B cell (primary cell): ENCODE measurements around the gene HBM. TPM values are rescaled to one million over a fixed set of nuclear protein-coding genes. Genes with fewer than 3 reads are reported as not detected.

Experiments
- ATAC-seq: fragments of 200-7000 bp; cut with Tn5 transposase; one replicate; pipeline ENCODE4 v1.10.0; 2021; ENCODE audit warnings: low read depth, mild to moderate bottlenecking, moderate number of reproducible peaks, moderate library complexity
- CTCF ChIA-PET: fragments of 350-600 bp; sonication (Branson Sonifier 250); formaldehyde crosslinking; loops from one replicate; lab custom pipeline; 2021; ENCODE audit warnings: antibody characterized with exemption, inconsistent platforms; lab: Charles Lee
- POLR2A ChIA-PET: fragments of 350-600 bp; sonication (Branson Sonifier 250); formaldehyde crosslinking; loops from one replicate; lab custom pipeline; 2021; ENCODE audit warnings: antibody characterized with exemption; lab: Charles Lee
- DNase-seq: peaks from one replicate; pipeline ENCODE4 v3.0.0; 2013
- H2AFZ ChIP-seq: 2 replicates; pipeline ENCODE4 v1.6.1; 2012; ENCODE audit warnings: mild to moderate bottlenecking, low read depth, low read length; ENCODE audit not compliant: insufficient read depth, poor library complexity, severe bottlenecking
- H3K27ac ChIP-seq, 2 donors: 1 replicate in 1 of 2; 2 replicates in 1 of 2; pipeline ENCODE4 v1.5.1; 2012 to 2013; ENCODE audit warnings: low read length in 2 of 2, mild to moderate bottlenecking in 2 of 2, moderate library complexity in 1 of 2
- H3K27me3 ChIP-seq, 4 experiments: fragments of 200-600 bp in 1 of 4; sonication (generic) in 1 of 4; replicated peaks in 1 of 4; 1 replicate in 2 of 4; 2 replicates in 2 of 4; pipeline versions ENCODE4 v1.6.1 to v1.7.0; 2013 to 2016; ENCODE audit warnings: low read length in 3 of 4, mild to moderate bottlenecking in 2 of 4, mixed read lengths in 1 of 4, moderate library complexity in 1 of 4; ENCODE audit not compliant: insufficient read depth in 4 of 4, control insufficient read depth in 3 of 4; ENCODE audit errors: control extremely low read depth in 1 of 4
- H3K36me3 ChIP-seq, 2 experiments: replicated peaks in 1 of 2; 1 replicate in 1 of 2; 2 replicates in 1 of 2; pipeline versions ENCODE4 v1.6.1 to v1.7.1; 2013; ENCODE audit warnings: low read length in 1 of 2; ENCODE audit not compliant: insufficient read depth in 2 of 2, control insufficient read depth in 1 of 2; ENCODE audit errors: control extremely low read depth in 1 of 2, extremely low read depth in 1 of 2
- H3K4me1 ChIP-seq, 2 donors: fragments of 200-600 bp in 1 of 2; sonication (generic) in 1 of 2; 1 replicate in 1 of 2; 2 replicates in 1 of 2; pipeline versions ENCODE4 v1.5.1 to v1.6.1; 2013 to 2017; ENCODE audit warnings: low read length in 2 of 2; ENCODE audit not compliant: control insufficient read depth in 2 of 2, insufficient read depth in 2 of 2
- H3K4me2 ChIP-seq: replicated peaks from 2 replicates; pipeline ENCODE3; 2012; ENCODE audit warnings: mild to moderate bottlenecking, low read depth, low read length; ENCODE audit not compliant: poor library complexity, severe bottlenecking
- H3K4me3 ChIP-seq, 5 experiments: fragments of 200-600 bp in 1 of 5; sonication (generic) in 1 of 5; 1 replicate in 3 of 5; 2 replicates in 2 of 5; pipeline versions ENCODE4 v1.5.1 to v1.7.0; 2011 to 2016; ENCODE audit warnings: low read length in 4 of 5, mild to moderate bottlenecking in 4 of 5, low read depth in 2 of 5, control low read depth in 1 of 5, moderate library complexity in 1 of 5; ENCODE audit not compliant: insufficient read depth in 1 of 5; ENCODE audit errors: control extremely low read depth in 1 of 5, extremely low read depth in 1 of 5
- H3K79me2 ChIP-seq: fragments of 200-600 bp; sonication (generic); one replicate; pipeline ENCODE4 v1.6.0; 2016; ENCODE audit warnings: low read length; ENCODE audit not compliant: control insufficient read depth, insufficient read depth
- H3K9ac ChIP-seq: fragments of 200-600 bp; sonication (generic); 2 replicates; pipeline ENCODE4 v1.6.1; 2017; ENCODE audit warnings: mild to moderate bottlenecking, low read length, moderate library complexity
- H3K9me3 ChIP-seq, 3 donors: one replicate each; pipeline versions ENCODE4 v1.6.1 to v1.7.1; 2013; ENCODE audit warnings: low read length in 2 of 3; ENCODE audit not compliant: control insufficient read depth in 2 of 3, insufficient read depth in 1 of 3; ENCODE audit errors: control extremely low read depth in 1 of 3
- H4K20me1 ChIP-seq: 2 replicates; pipeline ENCODE4 v1.6.0; 2012; ENCODE audit warnings: mild to moderate bottlenecking, low read length; ENCODE audit not compliant: insufficient read depth, control insufficient read depth, poor library complexity, severe bottlenecking
- H3K27ac Mint-ChIP-seq: one replicate; pipeline ENCODE4 v1.8.0; 2021; ENCODE audit warnings: mixed read lengths
- H3K27me3 Mint-ChIP-seq: one replicate; pipeline ENCODE4 v1.8.0; 2021; ENCODE audit warnings: mixed read lengths
- H3K4me1 Mint-ChIP-seq: one replicate; pipeline ENCODE4 v1.8.0; 2021; ENCODE audit warnings: mixed read lengths
- H3K4me3 Mint-ChIP-seq: one replicate; pipeline ENCODE4 v1.8.0; 2021; ENCODE audit warnings: mixed read lengths
- H3K9me3 Mint-ChIP-seq: one replicate; pipeline ENCODE4 v1.8.0; 2022; ENCODE audit warnings: mixed read lengths; ENCODE audit not compliant: insufficient read depth
- CTCF ChIP-seq: fragments of 200-600 bp; IDR thresholded peaks from one replicate; pipeline ENCODE4 v1.8.0; 2022; ENCODE audit warnings: antibody characterized with exemption, mild to moderate bottlenecking
- EZH2 ChIP-seq: IDR thresholded peaks from 2 replicates; pipeline ENCODE4 v1.6.1; 2012; ENCODE audit warnings: borderline replicate concordance, low read depth, mild to moderate bottlenecking, moderate library complexity, low read length; ENCODE audit not compliant: insufficient read depth, poor library complexity, severe bottlenecking
- WGBS: methylation state at CpG from one replicate; pipeline ENCODE4 v1.1.5; 2013; ENCODE audit warnings: missing lambda C conversion rate; ENCODE audit not compliant: insufficient coverage; 5-methylcytosine and 5-hydroxymethylcytosine counted together
- intact Hi-C: fragments of 100-400 bp; cut with micrococcal nuclease; formaldehyde crosslinking; loops from one replicate; pipeline ENCODE4 v1.10.0; 2022
- polyA plus RNA-seq: library from polyadenylated mRNA; depleted of rRNA; stranded (reverse); fragments of >200 nt; gene quantifications from 2 replicates; pipeline ENCODE4 v1.2.3, GENCODE V29; 2012
- total RNA-seq, 2 donors: library from RNA; stranded (reverse); fragments of 120-200 nt in 1 of 2; gene quantifications; 1 replicate in 1 of 2; 2 replicates in 1 of 2; pipeline versions ENCODE4 v1.2.3 to v1.2.4, GENCODE V29; 2013 to 2022

HBM gene
- total and polyA plus RNA-seq, 2 donors (not counting 1 experiment from before 2014, with no cell fraction given) = 0.64 TPM; not detected in 1

- DNase-seq (no peak), ATAC-seq (no peak)
- Mint-ChIP-seq H3K27ac (no peak overlapping the region), H3K4me3 (no peak overlapping the region), H3K9me3 (no peaks in the 10 kb centered on the region), H3K27me3 (no peaks in the 10 kb centered on the region), H3K4me1 (peaks cover 17% of the 10 kb centered on the region)
- Histone ChIP-seq H3K36me3 (peaks cover 0 to 4% of the 10 kb centered on the region in 2 experiments), H3K9ac (no peak overlapping the region), H3K9me3 (no peaks in the 10 kb centered on the region), H3K27ac (no peak overlapping the region), H3K27me3 (no peaks in the 10 kb centered on the region), H2AFZ (no peak overlapping the region), H4K20me1 (peaks cover 12% of the 10 kb centered on the region), H3K4me2 (no peak overlapping the region), H3K79me2 (peaks cover 62% of the 10 kb centered on the region), H3K4me1 (peaks cover 0 to 10% of the 10 kb centered on the region in 2 donors), H3K4me3 (no peak overlapping the region)
- POLR2A ChIA-PET = no interaction called here
- intact Hi-C loops = no loop called here
- WGBS = no CpG with 5 or more reads among the region's 2 CpGs
- TF ChIP-seq EZH2 = no peak
- no peak for TF ChIP-seq CTCF
- CTCF ChIA-PET = interaction anchor here (0.8 to 1.9 kb wide), 2 partner anchors 16 to 26 kb away, joined by 5 read pairs; no protein-coding TSS in a partner anchor
These were observed 32.1 kb upstream of the HBM start for GRCh38 chr16:133716-134115.

GRCh38 chr16:138049-138417, 27.7 kb upstream of the HBM start:
- intact Hi-C loops = loop anchor here (2.0 kb wide), 2 partner anchors 43 to 97 kb away; partner anchors contain the start of genes FAM234A and HBQ1
- WGBS = under 1% methylated on average over 16 of the region's 30 CpGs
- POLR2A ChIA-PET = interaction anchor here (0.5 to 0.7 kb wide), 2 partner anchors 21 to 28 kb away, joined by 3 read pairs; partner anchors contain the start of gene HBM

More at GRCh38 chr16:138049-138417, 27.7 kb upstream of the HBM start:
- Mint-ChIP-seq H3K4me1 (peaks cover 15% of the 10 kb centered on the region), H3K27me3 (no peaks in the 10 kb centered on the region), H3K4me3 (peak overlapping the region; percentile 74), H3K9me3 (no peaks in the 10 kb centered on the region), H3K27ac (peak overlapping the region; percentile 26)
- Histone ChIP-seq H3K9me3 (peaks cover 0 to 7% (median 0%) of the 10 kb centered on the region in 3 donors), H3K79me2 (peaks cover 46% of the 10 kb centered on the region), H4K20me1 (no peaks in the 10 kb centered on the region), H3K4me1 (peaks cover 0 to 10% of the 10 kb centered on the region in 2 donors), H3K36me3 (no peaks in the 10 kb centered on the region), H3K4me2 (peak overlapping the region; percentile 97), H2AFZ (peak overlapping the region; percentile 81), H3K9ac (peak overlapping the region; percentile 75), H3K4me3 (peak overlapping the region; percentile 38 to 79 (median 64)), H3K27ac (peak overlapping the region in 1 of 2 donors; percentile 88), H3K27me3 (no peaks in the 10 kb centered on the region)
- CTCF ChIA-PET = interaction anchor here (1.2 to 1.6 kb wide), 2 partner anchors 41 to 72 kb away, joined by 3 to 4 read pairs; no protein-coding TSS in a partner anchor
- TF ChIP-seq CTCF (no peak), EZH2 (no peak)
- peak; percentile 51 for DNase-seq
- ATAC-seq = peak; percentile 3
